Muscle of back (tissue), 11 donors: ENCODE results near the gene GUCY1A1. TPM values are rescaled to one million over a fixed set of nuclear protein-coding genes. Genes with fewer than 3 reads are reported as not detected.
A peak's percentile ranks its signal among the peaks of the same experiment; 100 is the strongest.

Experiments
- DNase-seq, 3 donors: peaks; one replicate each; pipeline versions ENCODE4 v3.0.0 to v3.0.0-alpha.2; 2013
- polyA plus RNA-seq, 10 donors: library from polyadenylated mRNA; unstranded; fragments of 120-200 nt; gene quantifications; one replicate each; pipeline ENCODE4 v1.2.1, GENCODE V29; 2013; ENCODE audit not compliant: insufficient read length in 10 of 10

Gene GUCY1A1
- polyA plus RNA-seq, 10 donors: 11.6 to 17.5 (median 14.5) TPM

DNA sequence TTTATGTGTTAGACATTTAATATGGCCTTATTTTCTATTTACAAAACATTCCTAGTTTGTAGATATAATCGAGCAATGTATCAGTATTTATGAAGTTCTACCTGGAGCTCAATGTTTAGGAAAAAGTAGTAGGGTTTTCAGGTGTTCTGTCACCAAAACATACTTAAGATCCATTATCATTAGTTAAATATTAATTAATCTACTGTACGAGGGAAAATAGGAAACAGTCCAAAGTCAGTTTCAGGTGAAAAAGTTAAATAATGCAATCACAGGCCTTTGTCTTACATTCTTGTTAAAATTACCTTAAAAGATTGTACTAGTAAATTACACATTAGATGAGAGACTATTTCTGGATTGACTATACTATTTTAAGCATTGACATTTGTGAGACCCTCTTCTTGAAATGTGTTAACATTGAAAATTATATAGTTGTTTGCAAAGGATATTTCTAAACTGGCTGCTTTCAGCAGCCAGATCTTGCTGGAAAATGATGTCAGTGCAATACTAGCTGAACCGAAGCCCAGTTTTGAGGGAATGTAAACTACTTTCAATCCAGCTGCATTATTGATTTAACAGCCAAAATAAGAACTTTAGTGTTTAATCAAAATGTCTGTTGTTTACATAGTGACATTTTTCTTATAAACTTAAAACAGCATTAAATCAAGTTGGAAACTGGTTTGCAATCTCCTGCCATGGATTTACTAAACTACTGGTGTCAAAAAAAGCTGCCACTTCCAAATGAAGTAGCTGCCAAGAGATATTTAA, 111.5 kb downstream of the GUCY1A1 start:
- peak; percentile 80 to 92 (median 83) for DNase-seq

DNA sequence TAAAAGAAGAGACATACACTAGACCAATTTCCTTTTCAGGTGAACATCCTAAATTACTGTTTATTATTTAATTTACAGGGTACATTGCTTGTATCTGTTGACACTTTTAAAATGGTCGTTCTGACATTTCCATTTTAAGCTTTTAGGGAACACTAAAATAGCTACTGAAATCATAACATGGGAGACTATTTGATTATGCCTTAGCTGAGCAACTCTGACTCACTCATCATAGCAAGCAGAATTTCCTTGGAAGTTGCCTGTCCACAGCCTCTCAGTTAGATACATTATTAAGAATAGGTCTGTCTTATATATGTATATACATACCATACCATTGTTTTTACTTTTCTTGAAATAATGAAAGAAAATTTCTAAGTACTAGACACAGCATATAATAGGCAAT, 114.1 kb downstream of the GUCY1A1 start:
- DNase-seq: no peak

DNA sequence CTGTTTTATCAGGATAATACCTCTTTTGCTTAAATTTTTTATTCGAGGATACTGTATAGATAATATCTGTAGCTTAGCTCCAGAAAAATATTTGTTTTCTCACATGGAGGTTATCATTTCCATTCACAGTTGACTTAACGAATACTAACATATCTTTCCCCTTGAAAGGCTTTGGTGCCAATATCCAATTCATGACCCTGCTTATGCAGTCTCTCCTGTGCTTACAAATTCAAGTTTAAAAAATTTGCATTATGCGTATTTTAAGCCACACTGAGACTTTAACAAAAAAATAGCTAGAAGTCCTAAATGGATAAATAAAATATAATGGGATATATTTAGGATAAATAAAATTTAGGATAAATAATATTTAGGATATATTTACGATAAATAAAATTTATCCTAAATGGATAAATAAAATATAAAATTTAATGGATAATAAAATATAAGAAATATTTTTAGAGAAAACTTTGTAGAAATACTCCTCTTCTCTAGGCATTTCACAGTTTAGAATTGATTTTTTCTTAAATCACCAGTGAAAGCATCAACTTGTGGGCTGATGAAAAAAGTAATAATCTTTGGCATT, 114.7 kb downstream of the GUCY1A1 start:
- DNase-seq: no peak

Other genes starting within 250 kb of the GUCY1A1 start
- gene GUCY1B1, start 92.2 kb downstream of the GUCY1A1 start, polyA plus RNA-seq: 10 to 100 TPM; 17.5 to 26.2 (median 23.5) TPM
- gene ASIC5, start 199.4 kb downstream of the GUCY1A1 start, polyA plus RNA-seq: not detected
- gene TDO2, start 236.8 kb downstream of the GUCY1A1 start, polyA plus RNA-seq: under 1 TPM in 6 of 10 donors, not detected in 4; 0.08 to 0.88 (median 0.24) TPM